HepG2 (cell line): ENCODE results near the gene FOSB. TPM values are rescaled to one million over a fixed set of nuclear protein-coding genes. Genes with fewer than 3 reads are reported as not detected.

Experiments
- CC2D1A ChIP-seq: sonication (generic); formaldehyde crosslinking; IDR thresholded peaks from 2 replicates; pipeline ENCODE4 v1.8.1; 2023; ENCODE audit warnings: mild to moderate bottlenecking, missing genetic modification reagents
- ETV5 ChIP-seq: IDR thresholded peaks from 2 replicates; pipeline ENCODE4 v1.6.1; 2018; ENCODE audit warnings: missing biosample characterization, missing genetic modification reagents, inconsistent platforms, borderline replicate concordance
- IKZF4 ChIP-seq: sonication (generic); formaldehyde crosslinking; IDR thresholded peaks from 2 replicates; pipeline ENCODE4 v1.5.1; 2020; ENCODE audit warnings: borderline replicate concordance, mild to moderate bottlenecking, low read depth, missing genetic modification reagents; ENCODE audit errors: not compliant biosample characterization
- IRF2 ChIP-seq: IDR thresholded peaks from 2 replicates; pipeline ENCODE4 v1.6.1; 2018; ENCODE audit warnings: missing genetic modification reagents, missing compliant biosample characterization
- KAT8 ChIP-seq: IDR thresholded peaks from 2 replicates; pipeline ENCODE4 v1.6.1; 2016; ENCODE audit warnings: missing genetic modification reagents, missing compliant biosample characterization
- KLF13 ChIP-seq: sonication (generic); formaldehyde crosslinking; IDR thresholded peaks from 2 replicates; pipeline ENCODE4 v1.4.0; 2020; ENCODE audit warnings: mild to moderate bottlenecking, missing genetic modification reagents
- MXI1 ChIP-seq: IDR thresholded peaks from 3 replicates; pipeline ENCODE4 v1.6.1; 2012; ENCODE audit warnings: low read depth, low read length, inconsistent platforms, borderline replicate concordance
- NFKBIZ ChIP-seq: IDR thresholded peaks from 2 replicates; pipeline ENCODE4 v1.6.1; 2018; ENCODE audit warnings: missing genetic modification reagents, missing compliant biosample characterization
- POGZ ChIP-seq: sonication (generic); formaldehyde crosslinking; IDR thresholded peaks from 2 replicates; pipeline ENCODE4 v1.4.0; 2020; ENCODE audit warnings: mild to moderate bottlenecking, missing genetic modification reagents
- SIN3A ChIP-seq: IDR thresholded peaks from 2 replicates; pipeline ENCODE4 v1.6.1; 2011; ENCODE audit warnings: low read depth, mild to moderate bottlenecking, control low read depth, low read length, borderline replicate concordance
- SRF ChIP-seq: IDR thresholded peaks from 2 replicates; pipeline ENCODE4 v1.6.1; 2011; ENCODE audit warnings: mild to moderate bottlenecking, low read depth, low read length, moderate library complexity
- TCF7 ChIP-seq: sonication (generic); IDR thresholded peaks from 2 replicates; pipeline ENCODE4 v1.6.1; 2016; ENCODE audit warnings: antibody characterized with exemption, low read depth
- U2AF1 ChIP-seq: fragments of 200-400 bp; formaldehyde crosslinking; optimal IDR thresholded peaks from 2 replicates; pipeline ENCODE3; 2017; ENCODE audit warnings: mild to moderate bottlenecking, low read depth, low read length
- YEATS2 ChIP-seq: sonication (generic); formaldehyde crosslinking; IDR thresholded peaks from 2 replicates; pipeline ENCODE4 v1.4.0; 2020; ENCODE audit warnings: missing genetic modification reagents, borderline replicate concordance
- ZBTB20 ChIP-seq: sonication (generic); formaldehyde crosslinking; IDR thresholded peaks from 2 replicates; pipeline ENCODE4 v1.8.1; 2023; ENCODE audit warnings: missing genetic modification reagents, low read depth, mild to moderate bottlenecking, borderline replicate concordance
- ZNF30 ChIP-seq: sonication (generic); formaldehyde crosslinking; IDR thresholded peaks from 2 replicates; pipeline ENCODE4 v1.5.0; 2020; ENCODE audit warnings: mild to moderate bottlenecking, missing genetic modification reagents
- ZNF326 ChIP-seq: sonication (generic); formaldehyde crosslinking; IDR thresholded peaks from 2 replicates; pipeline ENCODE4 v1.4.0; 2020; ENCODE audit warnings: missing genetic modification reagents, borderline replicate concordance
- ZNF460 ChIP-seq: sonication (generic); formaldehyde crosslinking; IDR thresholded peaks from 2 replicates; pipeline ENCODE4 v1.5.1; 2020; ENCODE audit warnings: missing genetic modification reagents, mild to moderate bottlenecking, borderline replicate concordance
- ZNF589 ChIP-seq: sonication (generic); formaldehyde crosslinking; conservative IDR thresholded peaks from 2 replicates; pipeline ENCODE4 v1.8.0; 2022; ENCODE audit warnings: mild to moderate bottlenecking, moderate library complexity, missing genetic modification reagents
- ZNF614 ChIP-seq: IDR thresholded peaks from 2 replicates; pipeline ENCODE4 v1.6.1; 2018; ENCODE audit warnings: missing biosample characterization, missing genetic modification reagents, inconsistent platforms, borderline replicate concordance
- ZNF839 ChIP-seq: sonication (generic); formaldehyde crosslinking; IDR thresholded peaks from 2 replicates; pipeline ENCODE4 v1.4.0; 2020; ENCODE audit warnings: missing genetic modification reagents, mild to moderate bottlenecking, borderline replicate concordance
- polyA plus RNA-seq, 8 experiments: library from polyadenylated mRNA; depleted of rRNA in 3 of 8; stranded (reverse) in 7 of 8; unstranded in 1 of 8; fragments of >200 nt; fragmentation: Illumina TruSeq in 4 of 8; extraction: Trizol in 4 of 8; gene quantifications; 2 replicates each; pipeline versions ENCODE4 v1.2.1 to v1.2.3, GENCODE V29; 2011 to 2016; ENCODE audit warnings: low read depth in 4 of 8, missing spikeins in 1 of 8, mixed read lengths in 1 of 8; ENCODE audit not compliant: insufficient read depth in 1 of 8
- total RNA-seq, 5 experiments: library from RNA; depleted of rRNA; stranded (reverse); fragments of >200 nt; fragmentation: Illumina TruSeq; extraction: Trizol; gene quantifications; 2 replicates each; pipeline ENCODE4 v1.2.3, GENCODE V29; 2016; ENCODE audit warnings: low read depth in 1 of 5
- TF ChIP-seq, protein P1 (sequence below): sonication (generic); formaldehyde crosslinking; IDR thresholded peaks from 2 replicates; pipeline ENCODE4 v1.4.0; 2020; ENCODE audit warnings: missing genetic modification reagents
- TF ChIP-seq, protein P2 (sequence below): sonication (generic); formaldehyde crosslinking; IDR thresholded peaks from 2 replicates; pipeline ENCODE4 v1.5.0; 2020; ENCODE audit warnings: mild to moderate bottlenecking, missing genetic modification reagents, borderline replicate concordance
- TF ChIP-seq, protein P3 (sequence below): sonication (generic); formaldehyde crosslinking; IDR thresholded peaks from 2 replicates; pipeline ENCODE4 v1.4.0; 2020; ENCODE audit warnings: low read depth, mild to moderate bottlenecking, missing genetic modification reagents

FOSB gene
- total and polyA plus RNA-seq, 2 of the 13 experiments (the other 11 are each of a cell fraction or from before 2014, with no cell fraction given), result 2.8 to 6.0 TPM

DNA sequence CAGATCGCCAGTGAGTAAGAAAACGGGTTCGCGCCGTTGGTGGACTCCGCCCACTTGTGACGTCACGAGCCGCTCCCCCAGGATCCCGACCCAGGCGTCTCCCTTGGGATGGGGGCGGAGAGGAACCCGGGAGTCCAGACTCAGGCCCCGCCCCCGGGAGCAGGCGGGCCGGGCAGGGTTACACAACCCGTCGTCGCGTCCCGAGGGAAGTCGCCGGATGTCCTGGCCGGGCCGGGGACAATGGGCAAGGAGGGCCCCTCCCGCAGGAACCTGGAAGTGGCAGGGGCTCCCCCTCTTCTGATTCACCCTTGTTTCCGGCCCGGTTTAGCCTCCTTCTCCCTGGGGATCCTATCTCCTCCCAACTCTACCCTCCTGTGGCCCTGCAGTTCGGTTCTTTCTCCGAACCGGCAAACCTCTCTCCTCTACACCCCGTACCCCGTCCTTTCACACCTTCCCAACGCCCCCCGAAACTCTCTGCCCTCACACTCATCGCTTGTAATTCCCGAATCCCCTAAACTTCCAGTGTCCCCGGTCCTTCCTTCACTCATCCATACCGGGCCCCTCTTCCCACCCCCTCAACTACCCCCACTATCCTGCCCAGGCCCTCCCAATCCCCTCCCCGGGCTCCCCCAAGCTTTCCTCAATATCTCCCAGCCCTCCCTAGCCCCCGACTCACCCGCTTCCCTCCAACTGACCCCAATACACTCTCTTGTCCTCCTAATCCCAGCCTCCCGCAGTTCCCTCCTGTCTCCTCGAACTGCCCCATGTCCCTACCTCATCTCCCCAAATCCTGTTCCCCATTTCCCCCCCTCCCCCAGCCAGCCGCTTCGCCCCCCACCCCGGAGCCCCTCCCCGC is 24.1 kb upstream of the FOSB start (continued):
- TF ChIP-seq TCF7, result peak; percentile 8; the same call in 1 of the 2 replicates
- peak; percentile 22; the same call in 1 of the 2 replicates for TF ChIP-seq ZBTB20 (CRISPR knock-in tag)
- peak; percentile 98 for TF ChIP-seq ETV5 (CRISPR knock-in tag)
- no peak for TF ChIP-seq U2AF1
- no peak for TF ChIP-seq NFKBIZ
- TF ChIP-seq MXI1, result peak; percentile 12; the same call in 1 of the 3 replicates
- TF ChIP-seq ZNF326 (CRISPR knock-in tag), result no peak
- TF ChIP-seq ZNF614 (CRISPR knock-in tag), result peak; percentile 76; the same call in 1 of the 2 replicates
- TF ChIP-seq, protein P1, sequence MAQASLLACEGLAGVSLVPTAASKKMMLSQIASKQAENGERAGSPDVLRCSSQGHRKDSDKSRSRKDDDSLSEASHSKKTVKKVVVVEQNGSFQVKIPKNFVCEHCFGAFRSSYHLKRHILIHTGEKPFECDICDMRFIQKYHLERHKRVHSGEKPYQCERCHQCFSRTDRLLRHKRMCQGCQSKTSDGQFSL (CRISPR knock-in tag), result peak; percentile 40; the same call in 1 of the 2 replicates
- TF ChIP-seq, protein P2, sequence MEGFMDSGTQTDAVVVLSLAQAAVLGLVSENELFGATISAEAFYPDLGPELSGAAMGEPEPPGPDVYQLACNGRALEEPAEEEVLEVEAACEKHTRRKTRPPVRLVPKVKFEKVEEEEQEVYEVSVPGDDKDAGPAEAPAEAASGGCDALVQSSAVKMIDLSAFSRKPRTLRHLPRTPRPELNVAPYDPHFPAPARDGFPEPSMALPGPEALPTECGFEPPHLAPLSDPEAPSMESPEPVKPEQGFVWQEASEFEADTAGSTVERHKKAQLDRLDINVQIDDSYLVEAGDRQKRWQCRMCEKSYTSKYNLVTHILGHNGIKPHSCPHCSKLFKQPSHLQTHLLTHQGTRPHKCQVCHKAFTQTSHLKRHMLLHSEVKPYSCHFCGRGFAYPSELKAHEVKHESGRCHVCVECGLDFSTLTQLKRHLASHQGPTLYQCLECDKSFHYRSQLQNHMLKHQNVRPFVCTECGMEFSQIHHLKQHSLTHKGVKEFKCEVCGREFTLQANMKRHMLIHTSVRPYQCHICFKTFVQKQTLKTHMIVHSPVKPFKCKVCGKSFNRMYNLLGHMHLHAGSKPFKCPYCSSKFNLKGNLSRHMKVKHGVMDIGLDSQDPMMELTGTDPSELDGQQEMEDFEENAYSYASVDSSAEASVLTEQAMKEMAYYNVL, result no peak
- peak; percentile 73; the same call in 1 of the 2 replicates for TF ChIP-seq SIN3A
- TF ChIP-seq ZNF589, result 0 out of 2 replicates have a peak, but pooled peaks have one; percentile 34
- TF ChIP-seq ZNF839, result no peak
- TF ChIP-seq KAT8 (CRISPR knock-in tag), result peak; percentile 76
- peak; percentile 77 for TF ChIP-seq IRF2 (CRISPR knock-in tag)
- 0 out of 2 replicates have a peak, but pooled peaks have one; percentile 17 for TF ChIP-seq POGZ (CRISPR knock-in tag)
- no peak for TF ChIP-seq KLF13 (CRISPR knock-in tag)
- no peak for TF ChIP-seq CC2D1A (CRISPR knock-in tag)
- TF ChIP-seq YEATS2 (CRISPR knock-in tag), result peak; percentile 42; the same call in 1 of the 2 replicates
- TF ChIP-seq, protein P3, sequence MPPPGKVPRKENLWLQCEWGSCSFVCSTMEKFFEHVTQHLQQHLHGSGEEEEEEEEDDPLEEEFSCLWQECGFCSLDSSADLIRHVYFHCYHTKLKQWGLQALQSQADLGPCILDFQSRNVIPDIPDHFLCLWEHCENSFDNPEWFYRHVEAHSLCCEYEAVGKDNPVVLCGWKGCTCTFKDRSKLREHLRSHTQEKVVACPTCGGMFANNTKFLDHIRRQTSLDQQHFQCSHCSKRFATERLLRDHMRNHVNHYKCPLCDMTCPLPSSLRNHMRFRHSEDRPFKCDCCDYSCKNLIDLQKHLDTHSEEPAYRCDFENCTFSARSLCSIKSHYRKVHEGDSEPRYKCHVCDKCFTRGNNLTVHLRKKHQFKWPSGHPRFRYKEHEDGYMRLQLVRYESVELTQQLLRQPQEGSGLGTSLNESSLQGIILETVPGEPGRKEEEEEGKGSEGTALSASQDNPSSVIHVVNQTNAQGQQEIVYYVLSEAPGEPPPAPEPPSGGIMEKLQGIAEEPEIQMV (CRISPR knock-in tag), result no peak
- no peak for TF ChIP-seq SRF
- no peak for TF ChIP-seq IKZF4 (CRISPR knock-in tag)
- TF ChIP-seq ZNF30 (CRISPR knock-in tag), result no peak
- TF ChIP-seq ZNF460, result no peak
